Prostate gland (tissue), 2 donors: ENCODE data around the gene LRRC4B. TPM values are rescaled to one million over a fixed set of nuclear protein-coding genes. Genes with fewer than 3 reads are reported as not detected.
"Not testable (repeated sequence)": the region's sequence is repeated elsewhere in the genome, so short reads cannot be mapped to it uniquely, and the experiment has no call there.

ENCODE experiments used
- DNase-seq: peaks from one replicate; pipeline ENCODE4 v3.0.0-alpha.2; 2019; ENCODE audit warnings: low spot score
- H3K27ac ChIP-seq, 2 donors: fragments of 200-600 bp; sonication (generic); 2 replicates each; pipeline ENCODE4 v1.5.1; 2017 to 2019
- H3K27me3 ChIP-seq: fragments of 200-600 bp; sonication (generic); replicated peaks from 2 replicates; pipeline ENCODE4 v1.5.1; 2019; ENCODE audit not compliant: insufficient read depth
- H3K36me3 ChIP-seq, 2 donors: fragments of 200-600 bp; sonication (generic); 1 replicate in 1 of 2; 2 replicates in 1 of 2; pipeline versions ENCODE4 v1.5.1 to v1.8.1; 2017 to 2019
- H3K4me1 ChIP-seq: fragments of 200-600 bp; sonication (generic); replicated peaks from 2 replicates; pipeline ENCODE4 v1.5.1; 2019
- H3K4me3 ChIP-seq, 2 donors: fragments of 200-600 bp; sonication (generic); 2 replicates each; pipeline ENCODE4 v1.5.1; 2017 to 2019
- H3K9me3 ChIP-seq: fragments of 200-600 bp; sonication (generic); 2 replicates; pipeline ENCODE4 v1.5.1; 2017
- POLR2A ChIP-seq: fragments of 450-650 bp; IDR thresholded peaks from one replicate; pipeline ENCODE4 v1.6.1; 2016; ENCODE audit warnings: antibody characterized with exemption, mild to moderate bottlenecking
- POLR2AphosphoS5 ChIP-seq: sonication (generic); formaldehyde crosslinking; IDR thresholded peaks from one replicate; pipeline ENCODE4 v1.6.1; 2017; ENCODE audit warnings: antibody characterized with exemption
- whole genome bisulfite sequencing: methylation state at CpG from one replicate; pipeline ENCODE4 v1.1.5; 2018; 5-methylcytosine and 5-hydroxymethylcytosine counted together
- intact Hi-C: fragments of 100-400 bp; cut with DNase I; formaldehyde crosslinking; loops from one replicate; pipeline ENCODE4 v1.14.2; 2022
- total RNA-seq, 2 donors: library from RNA; depleted of rRNA; stranded (reverse); fragments of >200 nt; gene quantifications; one replicate each; pipeline ENCODE4 v1.1.0, GENCODE V29; 2016
- TF ChIP-seq, protein P1 (sequence below), 4 experiments: fragments of 200-600 bp in 2 of 4; fragments of 450-650 bp in 2 of 4; sonication (generic) in 2 of 4; IDR thresholded peaks; 1 replicate in 3 of 4; 2 replicates in 1 of 4; pipeline ENCODE4 v1.5.1; 2016 to 2019; ENCODE audit warnings: antibody characterized with exemption in 4 of 4, mild to moderate bottlenecking in 2 of 4, moderate library complexity in 2 of 4

LRRC4B gene
- total RNA-seq, 2 donors from 2014 or later: 5.6 to 7.9 TPM

DNA sequence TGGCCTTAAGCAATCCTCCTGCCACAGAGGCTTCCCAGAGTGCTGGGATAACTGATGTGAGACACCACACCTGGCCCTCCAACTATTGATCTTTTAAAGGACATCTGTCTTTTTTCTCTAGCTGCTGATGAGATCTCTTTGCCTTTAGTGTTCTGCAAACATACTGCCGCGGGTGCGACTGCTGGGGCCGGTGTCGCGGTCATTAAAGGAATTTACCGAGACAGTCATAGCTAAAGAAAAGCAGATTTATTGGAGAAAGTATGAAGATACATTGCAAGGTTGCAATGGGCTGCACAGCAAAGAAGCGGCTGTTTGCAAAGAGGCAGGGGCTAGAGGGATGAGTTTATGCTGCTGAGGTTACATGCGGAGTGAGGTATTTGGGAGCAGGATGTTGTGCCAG is 31.2 kb upstream of the LRRC4B start:
- no peaks in the 10 kb centered on the region for H3K9me3 ChIP-seq
- peaks cover 2% of the 10 kb centered on the region for H3K27me3 ChIP-seq
- no peak for DNase-seq
- intact Hi-C loops: no loop called here
- H3K36me3 ChIP-seq: no peaks in the 10 kb centered on the region
- H3K27ac ChIP-seq: no peak overlapping the region
- no peaks in the 10 kb centered on the region for H3K4me1 ChIP-seq
- no peak overlapping the region for H3K4me3 ChIP-seq
- WGBS: 50% methylated on average over 9 of the region's 9 CpGs
- no peak for TF ChIP-seq POLR2A
- TF ChIP-seq, protein P1, sequence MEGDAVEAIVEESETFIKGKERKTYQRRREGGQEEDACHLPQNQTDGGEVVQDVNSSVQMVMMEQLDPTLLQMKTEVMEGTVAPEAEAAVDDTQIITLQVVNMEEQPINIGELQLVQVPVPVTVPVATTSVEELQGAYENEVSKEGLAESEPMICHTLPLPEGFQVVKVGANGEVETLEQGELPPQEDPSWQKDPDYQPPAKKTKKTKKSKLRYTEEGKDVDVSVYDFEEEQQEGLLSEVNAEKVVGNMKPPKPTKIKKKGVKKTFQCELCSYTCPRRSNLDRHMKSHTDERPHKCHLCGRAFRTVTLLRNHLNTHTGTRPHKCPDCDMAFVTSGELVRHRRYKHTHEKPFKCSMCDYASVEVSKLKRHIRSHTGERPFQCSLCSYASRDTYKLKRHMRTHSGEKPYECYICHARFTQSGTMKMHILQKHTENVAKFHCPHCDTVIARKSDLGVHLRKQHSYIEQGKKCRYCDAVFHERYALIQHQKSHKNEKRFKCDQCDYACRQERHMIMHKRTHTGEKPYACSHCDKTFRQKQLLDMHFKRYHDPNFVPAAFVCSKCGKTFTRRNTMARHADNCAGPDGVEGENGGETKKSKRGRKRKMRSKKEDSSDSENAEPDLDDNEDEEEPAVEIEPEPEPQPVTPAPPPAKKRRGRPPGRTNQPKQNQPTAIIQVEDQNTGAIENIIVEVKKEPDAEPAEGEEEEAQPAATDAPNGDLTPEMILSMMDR (IDR thresholded peaks at IDR 0.05): no peak
- no peak for TF ChIP-seq POLR2AphosphoS5

DNA sequence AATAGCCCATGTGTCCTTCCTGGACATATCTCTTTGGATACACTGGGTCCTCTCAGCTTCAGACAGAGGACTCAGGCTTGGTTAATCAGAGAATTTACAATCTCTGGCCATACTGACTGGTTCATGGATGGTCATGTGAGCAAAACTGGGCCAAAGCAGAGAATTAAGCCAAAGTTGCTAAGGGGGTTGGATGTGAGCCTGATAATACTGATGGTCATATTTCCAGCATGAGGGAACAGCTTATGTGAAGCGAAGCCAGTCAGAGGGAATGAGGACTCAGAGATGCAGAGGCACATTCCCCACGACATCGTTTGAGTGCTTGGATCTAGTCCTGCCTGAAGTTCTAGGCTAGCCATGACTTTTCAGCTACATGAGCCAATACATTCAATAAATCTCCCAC is 22.0 kb upstream of the LRRC4B start:
- Histone ChIP-seq H3K4me1 (no peaks in the 10 kb centered on the region), H3K4me3 (no peak overlapping the region), H3K9me3 (no peaks in the 10 kb centered on the region), H3K36me3 (no peaks in the 10 kb centered on the region), H3K27ac (no peak overlapping the region), H3K27me3 (no peaks in the 10 kb centered on the region)
- TF ChIP-seq, protein P1 (IDR thresholded peaks at IDR 0.05): no peak
- no peak for TF ChIP-seq POLR2A
- TF ChIP-seq POLR2AphosphoS5: no peak
- WGBS: 80% methylated on average over 3 of the region's 3 CpGs
- no peak for DNase-seq
- intact Hi-C loops: no loop called here

DNA sequence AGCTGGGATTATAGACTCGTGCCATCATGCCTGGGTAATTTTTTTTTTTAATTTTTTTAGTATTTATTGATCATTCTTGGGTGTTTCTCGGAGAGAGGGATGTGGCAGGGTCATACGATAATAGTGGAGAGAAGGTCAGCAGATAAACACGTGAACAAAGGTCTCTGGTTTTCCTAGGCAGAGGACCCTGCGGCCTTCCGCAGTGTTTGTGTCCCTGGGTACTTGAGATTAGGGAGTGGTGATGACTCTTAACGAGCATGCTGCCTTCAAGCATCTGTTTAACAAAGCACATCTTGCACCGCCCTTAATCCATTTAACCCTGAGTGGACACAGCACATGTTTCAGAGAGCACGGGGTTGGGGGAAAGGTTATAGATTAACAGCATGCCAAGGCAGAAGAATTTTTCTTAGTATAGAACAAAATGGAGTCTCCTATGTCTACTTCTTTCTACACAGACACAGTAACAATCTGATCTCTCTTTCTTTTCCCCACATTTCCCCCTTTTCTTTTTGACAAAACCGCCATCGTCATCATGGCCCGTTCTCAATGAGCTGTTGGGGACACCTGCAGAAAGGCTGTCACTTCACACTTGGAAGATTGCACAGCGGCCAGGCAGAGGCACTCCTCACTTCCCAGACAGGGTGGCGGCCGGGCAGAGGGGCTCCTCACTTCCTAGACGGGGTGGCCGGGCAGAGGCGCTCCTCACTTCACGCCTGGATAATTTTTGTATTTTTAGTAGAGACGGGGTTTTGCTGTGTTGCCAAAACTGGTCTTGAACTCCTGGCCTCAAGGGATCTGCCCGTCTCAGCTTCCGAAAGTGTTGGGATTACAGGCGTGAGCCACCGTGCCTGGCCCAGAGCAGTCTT is 13.8 kb upstream of the LRRC4B start:
- H3K27ac ChIP-seq, DNase-seq, H3K4me3 ChIP-seq, H3K9me3 ChIP-seq, H3K36me3 ChIP-seq, H3K27me3 ChIP-seq, intact Hi-C loops, H3K4me1 ChIP-seq: not testable (repeated sequence)
- WGBS: 75% methylated on average over 24 of the region's 24 CpGs

DNA sequence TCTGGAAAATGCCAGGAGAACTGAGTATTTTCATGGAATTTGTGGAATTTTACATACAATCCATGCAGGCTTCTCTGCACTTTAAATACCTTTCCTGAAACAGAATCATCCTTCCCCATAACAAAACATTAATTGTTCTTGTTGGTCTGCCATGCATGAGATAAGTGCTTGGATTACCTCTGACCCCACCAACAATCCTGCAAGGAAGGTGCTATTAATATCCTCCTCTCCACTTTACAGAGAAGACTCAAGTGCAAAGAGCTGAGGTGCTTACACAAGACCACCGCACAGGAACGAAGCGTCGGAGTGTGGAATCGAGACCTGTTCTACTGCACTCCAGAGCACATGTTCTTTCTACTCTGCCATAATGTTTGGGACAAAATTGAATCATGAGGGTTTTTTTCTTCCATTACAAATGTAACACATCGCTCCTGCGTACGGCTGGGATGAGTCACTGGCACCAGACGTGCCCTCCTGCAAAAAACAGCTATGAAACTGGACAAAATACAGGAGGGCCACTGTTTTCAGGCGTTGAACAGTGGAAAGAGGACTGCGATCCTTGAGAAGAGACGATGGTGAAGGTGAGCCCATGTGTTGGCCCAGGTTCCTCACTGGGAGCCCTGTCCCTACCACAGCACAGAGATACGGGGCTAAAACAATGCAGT is 12.9 kb upstream of the LRRC4B start:
- peaks cover 2% of the 10 kb centered on the region for H3K27me3 ChIP-seq
- no peak overlapping the region for H3K27ac ChIP-seq
- no peaks in the 10 kb centered on the region for H3K4me1 ChIP-seq
- H3K9me3 ChIP-seq: no peaks in the 10 kb centered on the region
- H3K4me3 ChIP-seq: no peak overlapping the region
- intact Hi-C loops: no loop called here
- no peaks in the 10 kb centered on the region for H3K36me3 ChIP-seq
- TF ChIP-seq, protein P1 (IDR thresholded peaks at IDR 0.05): no peak
- TF ChIP-seq POLR2AphosphoS5 (no peak), POLR2A (no peak)
- 82% methylated on average over 13 of the region's 13 CpGs for WGBS
- DNase-seq: no peak

DNA sequence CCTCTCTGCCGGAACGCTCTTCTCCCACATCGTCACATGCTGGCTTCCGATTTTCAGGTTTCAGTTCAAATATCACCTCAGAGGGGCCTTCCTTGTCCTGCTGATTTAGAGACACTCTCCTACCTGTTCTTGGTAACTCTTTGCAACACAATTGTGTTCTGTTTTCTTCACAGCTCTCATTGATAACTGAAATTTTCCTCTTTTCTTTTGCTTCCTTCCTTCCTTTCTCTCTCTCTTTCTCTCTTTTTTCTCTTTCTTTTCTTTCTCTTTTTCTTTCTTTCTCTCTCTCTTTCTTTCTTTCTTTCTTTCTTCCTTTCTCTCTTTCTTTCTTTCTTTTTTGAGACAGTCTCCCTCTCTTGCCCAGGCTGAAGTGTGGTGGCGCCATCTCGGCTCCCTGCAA is 12.0 kb upstream of the LRRC4B start:
- TF ChIP-seq, protein P1 (IDR thresholded peaks at IDR 0.05): no peak
- no peak for TF ChIP-seq POLR2A
- TF ChIP-seq POLR2AphosphoS5: no peak
- no peaks in the 10 kb centered on the region for H3K4me1 ChIP-seq
- H3K27me3 ChIP-seq: peaks cover 2% of the 10 kb centered on the region
- no peak overlapping the region for H3K27ac ChIP-seq
- 92% methylated on average over 6 of the region's 6 CpGs for WGBS
- DNase-seq: no peak
- H3K36me3 ChIP-seq: no peaks in the 10 kb centered on the region
- intact Hi-C loops: no loop called here
- H3K4me3 ChIP-seq: no peak overlapping the region
- no peaks in the 10 kb centered on the region for H3K9me3 ChIP-seq

DNA sequence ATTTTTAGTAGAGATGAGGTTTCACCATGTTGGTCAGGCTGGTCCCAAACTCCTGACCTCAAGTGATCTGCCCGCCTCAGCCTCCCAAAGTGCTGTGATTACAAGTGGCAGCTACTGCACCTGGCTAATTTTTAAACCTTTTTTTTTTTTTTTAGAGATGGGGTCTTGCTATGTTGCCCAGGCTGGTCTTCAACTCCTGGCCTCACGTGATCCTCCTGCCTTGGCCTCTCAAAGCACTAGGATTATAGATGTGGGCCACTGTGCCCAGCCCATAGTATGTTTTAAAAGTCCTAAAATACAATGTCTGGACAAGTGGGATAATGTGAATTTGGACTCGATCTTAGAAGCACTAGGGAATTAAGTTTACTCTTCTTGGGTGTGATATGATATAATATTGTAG is 8.5 kb upstream of the LRRC4B start:
- not testable (repeated sequence) for DNase-seq, H3K9me3 ChIP-seq, H3K27me3 ChIP-seq

More for the DNA sequence above, 8.5 kb upstream of the LRRC4B start:
- WGBS: 86% methylated on average over 3 of the region's 3 CpGs
- H3K27ac ChIP-seq, H3K36me3 ChIP-seq, intact Hi-C loops, H3K4me1 ChIP-seq, H3K4me3 ChIP-seq: not testable (repeated sequence)
